Chondrocyte (in vitro differentiated cells): Measurements from ENCODE around the gene PLIN3. TPM values are rescaled to one million over a fixed set of nuclear protein-coding genes. Genes with fewer than 3 reads are reported as not detected.
"Not testable (repeated sequence)": the region's sequence is repeated elsewhere in the genome, so short reads cannot be mapped to it uniquely, and the experiment has no call there.

ENCODE experiments used
- DNase-seq: peaks from one replicate; pipeline ENCODE4 v3.0.0; 2021; ENCODE audit warnings: mixed read lengths, low spot score
- H3K27ac Mint-ChIP-seq: one replicate; pipeline ENCODE4 v1.8.0; 2021; ENCODE audit warnings: mild to moderate bottlenecking, moderate library complexity, mixed read lengths; ENCODE audit not compliant: unreplicated experiment
- H3K27me3 Mint-ChIP-seq: 2 replicates; pipeline ENCODE4 v1.8.0; 2021; ENCODE audit warnings: low read depth, mixed read lengths
- H3K36me3 Mint-ChIP-seq: 2 replicates; pipeline ENCODE4 v1.8.0; 2021; ENCODE audit warnings: low read depth, mixed read lengths
- H3K4me1 Mint-ChIP-seq: 2 replicates; pipeline ENCODE4 v1.8.0; 2021; ENCODE audit warnings: low read depth, mild to moderate bottlenecking, mixed read lengths
- H3K4me3 Mint-ChIP-seq: one replicate; pipeline ENCODE4 v1.8.0; 2021; ENCODE audit warnings: mild to moderate bottlenecking, moderate library complexity, mixed read lengths; ENCODE audit not compliant: unreplicated experiment
- H3K9me3 Mint-ChIP-seq: 2 replicates; pipeline ENCODE4 v1.8.0; 2021; ENCODE audit warnings: low read depth, mixed read lengths
- CTCF ChIP-seq: fragments of 200-600 bp; sonication (generic); IDR thresholded peaks from 2 replicates; pipeline ENCODE4 v1.5.0; 2021; ENCODE audit warnings: antibody characterized with exemption, mild to moderate bottlenecking, moderate library complexity
- total RNA-seq: library from RNA; stranded (reverse); gene quantifications from 3 replicates; pipeline ENCODE4 v1.2.1, GENCODE V29; 2021

Gene PLIN3
- total RNA-seq, 1 donor from 2014 or later, result 93.2 TPM

- Mint-ChIP-seq H3K36me3 (peaks cover 7% of the 10 kb centered on the region), H3K27ac (no peak overlapping the region), H3K9me3 (no peaks in the 10 kb centered on the region), H3K27me3 (no peaks in the 10 kb centered on the region), H3K4me3 (no peak overlapping the region), H3K4me1 (peaks cover 21% of the 10 kb centered on the region)
- DNase-seq, result no peak
- no peak for TF ChIP-seq CTCF
Measured at GRCh38 chr19:4794971-4795370, 72.5 kb downstream of the PLIN3 start.

- not testable (repeated sequence) for H3K36me3 Mint-ChIP-seq, H3K27me3 Mint-ChIP-seq, DNase-seq, H3K9me3 Mint-ChIP-seq, H3K27ac Mint-ChIP-seq
- Mint-ChIP-seq H3K4me3 (peak overlapping the region; percentile 70), H3K4me1 (peaks cover 21% of the 10 kb centered on the region)
Measured at GRCh38 chr19:4793278-4793677, 74.2 kb downstream of the PLIN3 start.

- not testable (repeated sequence) for H3K36me3 Mint-ChIP-seq, H3K9me3 Mint-ChIP-seq, H3K27me3 Mint-ChIP-seq, H3K27ac Mint-ChIP-seq
- H3K4me3 Mint-ChIP-seq, result peak overlapping the region; percentile 70
- H3K4me1 Mint-ChIP-seq, result peaks cover 21% of the 10 kb centered on the region
- DNase-seq, result peak; percentile 92
Measured at GRCh38 chr19:4792866-4793195, 74.6 kb downstream of the PLIN3 start.

- not testable (repeated sequence) for H3K36me3 Mint-ChIP-seq, H3K27me3 Mint-ChIP-seq, H3K9me3 Mint-ChIP-seq
- Mint-ChIP-seq H3K4me1 (peaks cover 21% of the 10 kb centered on the region), H3K4me3 (peak overlapping the region; percentile 70), H3K27ac (peak overlapping the region; percentile 91)
- DNase-seq, result peak; percentile 89
Measured at GRCh38 chr19:4792019-4792865, 75.2 kb downstream of the PLIN3 start.

- peak; percentile 99 for DNase-seq
- peaks cover 21% of the 10 kb centered on the region for H3K4me1 Mint-ChIP-seq
- no peaks in the 10 kb centered on the region for H3K9me3 Mint-ChIP-seq
- TF ChIP-seq CTCF, result peak; percentile 99
- no peaks in the 10 kb centered on the region for H3K27me3 Mint-ChIP-seq
- H3K4me3 Mint-ChIP-seq, result peak within 1 kb of the TSS; percentile 70
- peak within 1 kb of the TSS; percentile 91 for H3K27ac Mint-ChIP-seq
- peaks cover 2% of the 10 kb centered on the region for H3K36me3 Mint-ChIP-seq
Measured at GRCh38 chr19:4791183-4792018, 76.1 kb downstream of the PLIN3 start, which contains the start of gene FEM1A. TSS of gene FEM1A (plus strand) at chr19:4791734. CDS start at chr19:4791855, 121 bp downstream.

Other genes with a start within 250 kb of the PLIN3 start
- 2.0 to 4.2 TPM (median 3.9 TPM) in 3 replicates for gene TNFAIP8L1, start 228.2 kb downstream of the PLIN3 start, total RNA-seq
- gene MYDGF, start 197.3 kb downstream of the PLIN3 start, total RNA-seq, result 124 to 130 TPM (median 124 TPM) in 3 replicates
- gene DPP9, start 143.8 kb downstream of the PLIN3 start, total RNA-seq, result 31.5 to 41.5 TPM (median 38.7 TPM) in 3 replicates
- gene FEM1A, start 75.9 kb downstream of the PLIN3 start, total RNA-seq, result 11.1 to 12.3 TPM (median 11.4 TPM) in 3 replicates
- gene TICAM1, start 36.0 kb downstream of the PLIN3 start, total RNA-seq, result 6.8 to 13.2 TPM (median 12.3 TPM) in 3 replicates
- gene ARRDC5, start 35.2 kb upstream of the PLIN3 start, total RNA-seq, result 0.41 TPM in 1 of 3 replicates, not detected in the others
- 15.7 to 42.5 TPM (median 17.4 TPM) in 3 replicates for gene UHRF1, start 41.8 kb upstream of the PLIN3 start, total RNA-seq
- gene KDM4B, start 101.4 kb upstream of the PLIN3 start, total RNA-seq, result 50.7 to 53.2 TPM (median 52.2 TPM) in 3 replicates